Loucy (cell line): Measurements from ENCODE around the gene OCSTAMP.

Experiments
- H2AFZ ChIP-seq: fragments of 200-600 bp; sonication (generic); 2 replicates; pipeline ENCODE4 v1.6.0; 2016; ENCODE audit warnings: antibody characterized with exemption, mild to moderate bottlenecking, low read length, moderate library complexity
- H3F3A ChIP-seq: fragments of 200-600 bp; 2 replicates; pipeline ENCODE4 v1.6.0; 2016; ENCODE audit warnings: antibody characterized with exemption, low read depth, mild to moderate bottlenecking
- H3K27me3 ChIP-seq: fragments of 200-600 bp; sonication (generic); 2 replicates; pipeline ENCODE4 v1.6.1; 2014; ENCODE audit warnings: low read length, mild to moderate bottlenecking; ENCODE audit not compliant: insufficient read depth, poor library complexity, severe bottlenecking
- H3K36me3 ChIP-seq: fragments of 200-600 bp; sonication (generic); 2 replicates; pipeline ENCODE4 v1.6.1; 2016; ENCODE audit warnings: low read length; ENCODE audit not compliant: insufficient read depth
- H3K4me1 ChIP-seq: fragments of 200-600 bp; sonication (generic); 2 replicates; pipeline ENCODE4 v1.5.1; 2014; ENCODE audit warnings: low read length, mild to moderate bottlenecking; ENCODE audit not compliant: insufficient read depth, poor library complexity, severe bottlenecking
- H3K4me2 ChIP-seq: fragments of 200-600 bp; sonication (generic); 2 replicates; pipeline ENCODE4 v1.6.0; 2014; ENCODE audit warnings: antibody characterized with exemption, low read length, low read depth, mild to moderate bottlenecking; ENCODE audit not compliant: poor library complexity, severe bottlenecking
- H3K4me3 ChIP-seq: fragments of 200-600 bp; sonication (generic); 2 replicates; pipeline ENCODE4 v1.5.1; 2014; ENCODE audit warnings: low read length, mild to moderate bottlenecking, mixed read lengths; ENCODE audit not compliant: poor library complexity, severe bottlenecking
- H3K79me2 ChIP-seq: fragments of 200-600 bp; sonication (generic); 2 replicates; pipeline ENCODE4 v1.6.1; 2014; ENCODE audit warnings: low read length; ENCODE audit not compliant: insufficient read depth
- H3K9ac ChIP-seq: fragments of 200-600 bp; sonication (generic); 2 replicates; pipeline ENCODE4 v1.6.0; 2014; ENCODE audit warnings: mild to moderate bottlenecking, low read depth, low read length, moderate library complexity; ENCODE audit not compliant: poor library complexity, severe bottlenecking
- H3K9me2 ChIP-seq: fragments of 200-600 bp; sonication (generic); replicated peaks from 2 replicates; pipeline ENCODE4 v1.6.1; 2016; ENCODE audit warnings: low read depth, low read length, mixed read lengths
- H3K9me3 ChIP-seq: fragments of 200-600 bp; sonication (generic); 2 replicates; pipeline ENCODE4 v1.6.1; 2014; ENCODE audit warnings: mild to moderate bottlenecking, antibody characterized with exemption, low read length, low read depth; ENCODE audit not compliant: insufficient read depth
- H4K20me1 ChIP-seq: fragments of 200-600 bp; sonication (generic); 2 replicates; pipeline ENCODE4 v1.6.0; 2014; ENCODE audit warnings: antibody characterized with exemption, low read length, mild to moderate bottlenecking; ENCODE audit not compliant: insufficient read depth, poor library complexity, severe bottlenecking
- EZH2phosphoT487 ChIP-seq: fragments of 200-600 bp; IDR thresholded peaks from 2 replicates; pipeline ENCODE4 v1.6.1; 2018; ENCODE audit warnings: antibody characterized with exemption, mild to moderate bottlenecking, moderate library complexity, borderline replicate concordance
- TF ChIP-seq, protein P1 (sequence below): fragments of 200-600 bp; sonication (generic); conservative IDR thresholded peaks from 2 replicates; pipeline ENCODE4 v1.5.1; 2014; ENCODE audit warnings: mild to moderate bottlenecking, antibody characterized with exemption, low read length

OCSTAMP gene

DNA sequence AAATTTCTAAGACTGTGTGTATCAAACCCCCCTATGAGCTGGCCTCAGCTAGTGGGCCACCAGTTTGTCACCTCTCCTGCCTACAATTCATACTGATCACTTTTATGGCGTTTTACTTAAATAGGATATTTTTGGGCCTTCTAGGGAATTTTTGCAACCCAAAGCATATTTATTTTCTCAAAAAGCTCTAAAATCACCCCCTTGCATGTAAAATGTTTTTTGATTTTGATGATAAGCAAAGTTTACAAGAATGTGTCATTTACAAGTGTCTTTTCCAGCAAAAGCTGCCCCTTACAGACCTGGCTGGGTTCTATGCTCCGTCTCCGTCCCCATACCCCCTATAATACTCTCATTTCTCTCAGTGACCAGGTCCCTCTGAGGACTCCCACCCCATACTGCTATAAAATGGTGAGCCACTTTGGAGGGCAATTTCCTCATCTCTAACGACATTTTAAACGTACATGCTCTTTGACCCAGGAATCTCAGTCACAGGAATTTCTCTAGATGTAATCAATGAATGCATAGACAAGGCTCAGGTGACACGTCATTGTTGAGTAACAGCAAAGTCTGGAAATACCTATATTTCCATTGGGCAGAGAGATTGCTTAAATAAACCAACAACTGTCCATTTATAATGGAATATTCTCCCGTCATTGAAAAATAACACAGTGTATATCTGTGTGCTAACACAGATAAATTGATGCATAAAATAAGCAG lies 13.9 kb upstream of the OCSTAMP start:
- Histone ChIP-seq H3K79me2 (no peaks in the 10 kb centered on the region), H3K27me3 (no peaks in the 10 kb centered on the region), H3F3A (no peaks in the 10 kb centered on the region), H3K4me1 (peaks cover 32% of the 10 kb centered on the region), H2AFZ (no peak overlapping the region), H3K36me3 (no peaks in the 10 kb centered on the region), H4K20me1 (no peaks in the 10 kb centered on the region), H3K9me2 (no peaks in the 10 kb centered on the region), H3K4me2 (no peak overlapping the region), H3K4me3 (no peak overlapping the region), H3K9me3 (no peaks in the 10 kb centered on the region), H3K9ac (no peak overlapping the region)
- TF ChIP-seq, protein P1, sequence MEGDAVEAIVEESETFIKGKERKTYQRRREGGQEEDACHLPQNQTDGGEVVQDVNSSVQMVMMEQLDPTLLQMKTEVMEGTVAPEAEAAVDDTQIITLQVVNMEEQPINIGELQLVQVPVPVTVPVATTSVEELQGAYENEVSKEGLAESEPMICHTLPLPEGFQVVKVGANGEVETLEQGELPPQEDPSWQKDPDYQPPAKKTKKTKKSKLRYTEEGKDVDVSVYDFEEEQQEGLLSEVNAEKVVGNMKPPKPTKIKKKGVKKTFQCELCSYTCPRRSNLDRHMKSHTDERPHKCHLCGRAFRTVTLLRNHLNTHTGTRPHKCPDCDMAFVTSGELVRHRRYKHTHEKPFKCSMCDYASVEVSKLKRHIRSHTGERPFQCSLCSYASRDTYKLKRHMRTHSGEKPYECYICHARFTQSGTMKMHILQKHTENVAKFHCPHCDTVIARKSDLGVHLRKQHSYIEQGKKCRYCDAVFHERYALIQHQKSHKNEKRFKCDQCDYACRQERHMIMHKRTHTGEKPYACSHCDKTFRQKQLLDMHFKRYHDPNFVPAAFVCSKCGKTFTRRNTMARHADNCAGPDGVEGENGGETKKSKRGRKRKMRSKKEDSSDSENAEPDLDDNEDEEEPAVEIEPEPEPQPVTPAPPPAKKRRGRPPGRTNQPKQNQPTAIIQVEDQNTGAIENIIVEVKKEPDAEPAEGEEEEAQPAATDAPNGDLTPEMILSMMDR: no peak
- TF ChIP-seq EZH2phosphoT487: no peak

DNA sequence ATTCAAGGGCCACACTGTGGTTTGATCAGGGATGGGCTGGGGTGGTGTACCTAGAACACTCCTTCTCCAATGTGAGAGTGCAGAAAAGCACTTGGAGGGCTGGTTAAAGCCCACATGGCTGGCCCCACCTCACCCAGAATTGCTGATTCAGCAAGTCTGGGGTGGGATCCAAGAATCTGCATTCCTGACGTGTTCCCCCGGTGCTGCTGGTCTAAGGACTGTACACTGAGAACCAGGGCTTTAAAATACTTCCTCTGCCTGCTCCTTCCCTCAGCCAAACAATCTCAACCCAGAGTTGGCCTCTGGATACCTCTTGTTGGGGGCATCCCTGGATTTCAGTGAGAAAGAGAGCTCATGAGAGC lies 13.4 kb upstream of the OCSTAMP start:
- Histone ChIP-seq H3K27me3 (no peaks in the 10 kb centered on the region), H3F3A (no peaks in the 10 kb centered on the region), H3K79me2 (no peaks in the 10 kb centered on the region), H3K9me3 (no peaks in the 10 kb centered on the region), H3K4me3 (no peak overlapping the region), H3K4me2 (no peak overlapping the region), H3K9ac (no peak overlapping the region), H2AFZ (peak overlapping the region; percentile 38; the same call in 1 of the 2 replicates), H3K4me1 (peaks cover 37% of the 10 kb centered on the region), H3K9me2 (no peaks in the 10 kb centered on the region), H3K36me3 (no peaks in the 10 kb centered on the region), H4K20me1 (no peaks in the 10 kb centered on the region)
- TF ChIP-seq EZH2phosphoT487: no peak
- TF ChIP-seq, protein P1: no peak

DNA sequence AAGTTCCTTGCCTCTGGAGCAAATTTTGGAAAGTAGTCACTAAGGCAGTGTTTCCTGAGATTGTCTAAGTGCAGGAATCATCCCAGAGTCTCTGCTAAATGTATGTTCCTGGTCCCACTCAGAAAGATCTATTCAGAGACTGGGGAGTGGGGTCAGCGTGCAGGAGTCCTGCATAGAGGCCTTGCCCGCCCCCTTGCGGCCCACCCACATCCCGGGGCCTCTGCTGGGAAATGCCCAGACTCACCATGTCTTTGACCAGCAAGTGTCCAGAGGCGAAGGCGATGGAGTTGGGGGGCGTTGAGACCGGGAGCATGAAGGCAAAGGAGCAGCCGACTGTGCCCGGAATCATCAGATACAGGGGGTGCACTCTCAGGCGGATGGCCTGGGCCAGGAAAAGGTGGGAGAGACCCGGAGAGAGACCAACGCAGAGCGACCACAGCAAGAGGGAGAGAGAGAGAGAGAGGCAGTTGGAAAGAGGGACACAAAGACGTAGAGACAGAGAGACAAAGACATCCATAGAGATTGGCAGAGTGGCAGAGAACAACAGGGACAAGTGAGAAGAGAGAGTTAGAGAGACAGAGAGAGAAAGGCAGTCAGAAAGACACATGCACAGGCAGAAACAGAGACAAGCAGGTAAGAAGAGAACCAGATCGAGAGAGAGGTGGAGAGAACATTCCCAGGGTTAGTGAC lies 12.9 kb upstream of the OCSTAMP start:
- Histone ChIP-seq H3K79me2 (no peaks in the 10 kb centered on the region), H3K4me1 (peaks cover 42% of the 10 kb centered on the region), H3K9me2 (no peaks in the 10 kb centered on the region), H3K9ac (no peak overlapping the region), H3F3A (no peaks in the 10 kb centered on the region), H3K27me3 (no peaks in the 10 kb centered on the region), H3K9me3 (no peaks in the 10 kb centered on the region), H3K4me2 (no peak overlapping the region), H3K36me3 (no peaks in the 10 kb centered on the region), H2AFZ (peak overlapping the region; percentile 70; the same call in 1 of the 2 replicates), H4K20me1 (no peaks in the 10 kb centered on the region), H3K4me3 (no peak overlapping the region)
- TF ChIP-seq, protein P1: no peak
- TF ChIP-seq EZH2phosphoT487: no peak
